ENCODE results near the gene SLC1A4. TPM values are rescaled to one million over a fixed set of nuclear protein-coding genes. Genes with fewer than 3 reads are reported as not detected.

SLC1A4 gene
- polyA plus RNA-seq, 1 of the 3 experiments (the other 2 are of a cell fraction), result 4.4 TPM

GRCh38 chr2:65023742-65024141 lies 34.5 kb downstream of the SLC1A4 start (continued):
- TF ChIP-seq, protein P1, sequence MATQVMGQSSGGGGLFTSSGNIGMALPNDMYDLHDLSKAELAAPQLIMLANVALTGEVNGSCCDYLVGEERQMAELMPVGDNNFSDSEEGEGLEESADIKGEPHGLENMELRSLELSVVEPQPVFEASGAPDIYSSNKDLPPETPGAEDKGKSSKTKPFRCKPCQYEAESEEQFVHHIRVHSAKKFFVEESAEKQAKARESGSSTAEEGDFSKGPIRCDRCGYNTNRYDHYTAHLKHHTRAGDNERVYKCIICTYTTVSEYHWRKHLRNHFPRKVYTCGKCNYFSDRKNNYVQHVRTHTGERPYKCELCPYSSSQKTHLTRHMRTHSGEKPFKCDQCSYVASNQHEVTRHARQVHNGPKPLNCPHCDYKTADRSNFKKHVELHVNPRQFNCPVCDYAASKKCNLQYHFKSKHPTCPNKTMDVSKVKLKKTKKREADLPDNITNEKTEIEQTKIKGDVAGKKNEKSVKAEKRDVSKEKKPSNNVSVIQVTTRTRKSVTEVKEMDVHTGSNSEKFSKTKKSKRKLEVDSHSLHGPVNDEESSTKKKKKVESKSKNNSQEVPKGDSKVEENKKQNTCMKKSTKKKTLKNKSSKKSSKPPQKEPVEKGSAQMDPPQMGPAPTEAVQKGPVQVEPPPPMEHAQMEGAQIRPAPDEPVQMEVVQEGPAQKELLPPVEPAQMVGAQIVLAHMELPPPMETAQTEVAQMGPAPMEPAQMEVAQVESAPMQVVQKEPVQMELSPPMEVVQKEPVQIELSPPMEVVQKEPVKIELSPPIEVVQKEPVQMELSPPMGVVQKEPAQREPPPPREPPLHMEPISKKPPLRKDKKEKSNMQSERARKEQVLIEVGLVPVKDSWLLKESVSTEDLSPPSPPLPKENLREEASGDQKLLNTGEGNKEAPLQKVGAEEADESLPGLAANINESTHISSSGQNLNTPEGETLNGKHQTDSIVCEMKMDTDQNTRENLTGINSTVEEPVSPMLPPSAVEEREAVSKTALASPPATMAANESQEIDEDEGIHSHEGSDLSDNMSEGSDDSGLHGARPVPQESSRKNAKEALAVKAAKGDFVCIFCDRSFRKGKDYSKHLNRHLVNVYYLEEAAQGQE (IDR thresholded peaks at IDR 0.05; ENCODE audit: low read depth, low read length), result no peak
- TF ChIP-seq RCOR1 (IDR thresholded peaks at IDR 0.05; ENCODE audit: low read length), result no peak

GRCh38 chr2:65024149-65024829 lies 35.1 kb downstream of the SLC1A4 start:
- Histone ChIP-seq H3K9ac (no peak overlapping the region), H3K9me2 (no peaks in the 10 kb centered on the region), H3K27ac (ENCODE audit: low read depth in 2 of 2, low read length in 1 of 2) (no peak overlapping the region), H3K4me2 (no peak overlapping the region), H3K9me3 (no peaks in the 10 kb centered on the region), H3K4me3 (ENCODE audit: low read depth in 2 of 2, low read length in 1 of 2) (no peak overlapping the region), H3K36me3 (replicated peaks in 1 of 2; ENCODE audit: control insufficient read depth in 1 of 2, insufficient read depth in 2 of 2, low read length in 1 of 2) (peaks cover 0 to 4% of the 10 kb centered on the region in 2 experiments), H3K4me1 (ENCODE audit: control insufficient read depth in 1 of 2, insufficient read depth in 2 of 2, low read depth in 1 of 2, low read length in 1 of 2) (peaks cover 0 to 17% of the 10 kb centered on the region in 2 experiments; a peak in 1 of 4 replicates), H4K20me1 (ENCODE audit: insufficient read depth) (no peaks in the 10 kb centered on the region), H3K79me2 (ENCODE audit: insufficient read depth) (no peaks in the 10 kb centered on the region), H2AFZ (ENCODE audit: low read depth) (no peak overlapping the region), H3F3A (replicated peaks; ENCODE audit: insufficient read depth) (no peaks in the 10 kb centered on the region), H3K27me3 (ENCODE audit: insufficient read depth) (no peaks in the 10 kb centered on the region)
- 84% methylated on average over 7 of the region's 7 CpGs for WGBS (ENCODE audit: low lambda C conversion rate)
- no peak for DNase-seq
- TF ChIP-seq FOSL2 (IDR thresholded peaks at IDR 0.05; ENCODE audit: borderline replicate concordance, low read depth) (peak; percentile 42; the same call in 1 of the 2 replicates), JUND (IDR thresholded peaks at IDR 0.05) (0 out of 2 replicates have a peak, but pooled peaks have one; percentile 10), USF2 (IDR thresholded peaks at IDR 0.05; ENCODE audit: borderline replicate concordance, low read depth, low read length) (no peak)
- ChIA-PET CTCF (interaction anchor here (0.8 to 2.1 kb wide), 2 partner anchors 9 to 107 kb away, joined by 3 to 8 read pairs; no protein-coding TSS in a partner anchor), POLR2A (no interaction called here)

DNA sequence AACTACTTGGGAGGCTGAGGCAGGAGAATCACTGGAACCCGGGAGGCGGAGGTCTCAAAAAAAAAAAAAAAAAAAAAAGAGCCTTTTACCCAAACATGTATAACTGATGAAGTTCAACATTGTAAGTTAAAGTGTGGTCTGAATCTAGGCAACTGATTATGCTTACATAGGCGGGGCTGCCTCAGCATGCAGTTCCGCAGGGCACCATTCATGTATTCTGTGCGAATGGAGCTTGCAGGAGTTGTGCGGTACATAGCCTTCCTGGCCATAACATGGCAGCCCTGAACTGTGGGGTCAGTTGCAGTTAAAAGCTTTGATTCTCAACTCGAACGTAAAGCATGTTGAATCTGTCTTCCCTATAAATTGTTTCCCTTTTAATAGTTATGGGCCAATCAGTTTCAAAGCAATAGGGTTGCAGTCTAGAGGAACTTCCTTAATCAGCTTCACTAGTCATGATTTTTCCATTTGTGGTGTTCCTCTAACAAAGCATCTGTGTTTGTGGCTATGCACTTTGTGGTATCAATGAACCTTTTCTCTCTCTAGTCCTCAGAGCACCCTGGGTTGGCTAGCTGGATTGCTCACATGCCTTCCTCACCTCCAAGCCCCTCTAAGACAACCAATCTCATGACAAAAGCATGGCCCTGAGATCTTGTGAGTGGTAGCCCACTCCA lies 36.4 kb downstream of the SLC1A4 start:
- H3K27me3 ChIP-seq (ENCODE audit: insufficient read depth), result no peaks in the 10 kb centered on the region
- 93% methylated on average over 8 of the region's 8 CpGs for WGBS (ENCODE audit: low lambda C conversion rate)
- CTCF ChIA-PET, result interaction anchor here (1.1 to 1.9 kb wide), 3 partner anchors 28 to 108 kb away, joined by 4 to 5 read pairs (median 4); no protein-coding TSS in a partner anchor
- DNase-seq, result no peak
- H3K36me3 ChIP-seq (replicated peaks in 1 of 2; ENCODE audit: control insufficient read depth in 1 of 2, insufficient read depth in 2 of 2, low read length in 1 of 2), result peaks cover 0 to 4% of the 10 kb centered on the region in 2 experiments
- H3K4me2 ChIP-seq, result no peak overlapping the region
- H3K4me3 ChIP-seq (ENCODE audit: low read depth in 2 of 2, low read length in 1 of 2), result no peak overlapping the region
- H3K79me2 ChIP-seq (ENCODE audit: insufficient read depth), result no peaks in the 10 kb centered on the region
- POLR2A ChIA-PET, result no interaction called here
- TF ChIP-seq EZH2phosphoT487 (IDR thresholded peaks at IDR 0.05; ENCODE audit: borderline replicate concordance, low read depth), result no peak
- no peak for TF ChIP-seq GABPA (IDR thresholded peaks at IDR 0.05; ENCODE audit: low read depth)
- TF ChIP-seq FOXM1 (IDR thresholded peaks at IDR 0.05; ENCODE audit: low read depth), result no peak
- no peak for TF ChIP-seq TCF12 (IDR thresholded peaks at IDR 0.05)
- no peak for TF ChIP-seq IRF3 (IDR thresholded peaks at IDR 0.05; ENCODE audit: low read depth, low read length)
- no peak for TF ChIP-seq TEAD4 (IDR thresholded peaks at IDR 0.05; ENCODE audit: borderline replicate concordance, insufficient read depth)
- no peak for TF ChIP-seq RFX5 (IDR thresholded peaks at IDR 0.05; ENCODE audit: low read length)
- H3F3A ChIP-seq (replicated peaks; ENCODE audit: insufficient read depth), result no peaks in the 10 kb centered on the region
- no peaks in the 10 kb centered on the region for H3K9me2 ChIP-seq
- no peak overlapping the region for H3K9ac ChIP-seq
- no peak overlapping the region for H2AFZ ChIP-seq (ENCODE audit: low read depth)
- H3K9me3 ChIP-seq, result no peaks in the 10 kb centered on the region
- H3K27ac ChIP-seq (ENCODE audit: low read depth in 2 of 2, low read length in 1 of 2), result no peak overlapping the region
- H3K4me1 ChIP-seq (ENCODE audit: control insufficient read depth in 1 of 2, insufficient read depth in 2 of 2, low read depth in 1 of 2, low read length in 1 of 2), result peaks cover 0 to 11% of the 10 kb centered on the region in 2 experiments; a peak in 1 of 4 replicates
- H4K20me1 ChIP-seq (ENCODE audit: insufficient read depth), result no peaks in the 10 kb centered on the region

Measured in SK-N-SH (cell line).